Progenitor cell of endocrine pancreas (in vitro differentiated cells): ENCODE measurements around the gene CLRN2. TPM values are rescaled to one million over a fixed set of nuclear protein-coding genes. Genes with fewer than 3 reads are reported as not detected.

Experiments
- DNase-seq: peaks from one replicate; pipeline ENCODE4 v3.0.0; 2021; ENCODE audit warnings: low spot score; ENCODE audit not compliant: unreplicated experiment
- H3K27ac Mint-ChIP-seq: 2 replicates; pipeline ENCODE4 v1.8.0; 2021; ENCODE audit warnings: mild to moderate bottlenecking, moderate library complexity, mixed read lengths
- H3K27me3 Mint-ChIP-seq: 2 replicates; pipeline ENCODE4 v1.8.0; 2021; ENCODE audit warnings: mixed read lengths
- H3K36me3 Mint-ChIP-seq: 2 replicates; pipeline ENCODE4 v1.8.0; 2022; ENCODE audit warnings: mixed read lengths; ENCODE audit not compliant: insufficient read depth
- H3K4me1 Mint-ChIP-seq: 2 replicates; pipeline ENCODE4 v1.8.0; 2021; ENCODE audit warnings: low read depth, mixed read lengths
- H3K4me3 Mint-ChIP-seq: 2 replicates; pipeline ENCODE4 v1.8.0; 2021; ENCODE audit warnings: low read depth, mild to moderate bottlenecking, moderate library complexity, mixed read lengths
- H3K9me3 Mint-ChIP-seq: 2 replicates; pipeline ENCODE4 v1.8.0; 2021; ENCODE audit warnings: low read depth, mixed read lengths
- total RNA-seq: library from RNA; stranded (reverse); gene quantifications from 2 replicates; pipeline ENCODE4 v1.2.1, GENCODE V29; 2021
- TF ChIP-seq, protein P1 (sequence below): fragments of 200-600 bp; sonication (generic); IDR thresholded peaks from one replicate; pipeline ENCODE4 v1.5.0; 2021; ENCODE audit warnings: antibody characterized with exemption, mild to moderate bottlenecking; ENCODE audit not compliant: unreplicated experiment

CLRN2 gene
- total RNA-seq, 1 donor from 2014 or later, result not detected

DNA sequence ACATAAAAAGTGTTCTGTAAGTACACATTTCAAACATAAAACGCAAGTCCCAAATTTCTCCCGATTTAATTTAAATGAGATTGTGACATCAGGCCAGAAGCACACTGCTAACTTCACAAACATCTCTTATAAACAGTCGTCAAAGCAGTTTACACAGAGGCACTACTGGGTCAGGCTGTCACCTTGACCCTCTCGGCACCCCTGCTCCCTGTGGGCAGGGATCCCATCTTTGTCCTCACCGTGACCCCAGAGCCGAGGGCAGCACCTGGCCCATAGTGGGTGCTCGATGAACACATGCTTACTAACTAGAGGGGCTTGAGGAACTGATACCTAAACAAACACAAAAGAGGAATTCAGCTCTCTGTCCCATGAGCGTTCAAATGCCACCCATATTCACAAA is 25.2 kb upstream of the CLRN2 start:
- peaks cover 21% of the 10 kb centered on the region for H3K4me1 Mint-ChIP-seq
- no peaks in the 10 kb centered on the region for H3K27me3 Mint-ChIP-seq
- H3K9me3 Mint-ChIP-seq, result no peaks in the 10 kb centered on the region
- DNase-seq, result no peak
- no peak overlapping the region for H3K4me3 Mint-ChIP-seq
- TF ChIP-seq, protein P1, sequence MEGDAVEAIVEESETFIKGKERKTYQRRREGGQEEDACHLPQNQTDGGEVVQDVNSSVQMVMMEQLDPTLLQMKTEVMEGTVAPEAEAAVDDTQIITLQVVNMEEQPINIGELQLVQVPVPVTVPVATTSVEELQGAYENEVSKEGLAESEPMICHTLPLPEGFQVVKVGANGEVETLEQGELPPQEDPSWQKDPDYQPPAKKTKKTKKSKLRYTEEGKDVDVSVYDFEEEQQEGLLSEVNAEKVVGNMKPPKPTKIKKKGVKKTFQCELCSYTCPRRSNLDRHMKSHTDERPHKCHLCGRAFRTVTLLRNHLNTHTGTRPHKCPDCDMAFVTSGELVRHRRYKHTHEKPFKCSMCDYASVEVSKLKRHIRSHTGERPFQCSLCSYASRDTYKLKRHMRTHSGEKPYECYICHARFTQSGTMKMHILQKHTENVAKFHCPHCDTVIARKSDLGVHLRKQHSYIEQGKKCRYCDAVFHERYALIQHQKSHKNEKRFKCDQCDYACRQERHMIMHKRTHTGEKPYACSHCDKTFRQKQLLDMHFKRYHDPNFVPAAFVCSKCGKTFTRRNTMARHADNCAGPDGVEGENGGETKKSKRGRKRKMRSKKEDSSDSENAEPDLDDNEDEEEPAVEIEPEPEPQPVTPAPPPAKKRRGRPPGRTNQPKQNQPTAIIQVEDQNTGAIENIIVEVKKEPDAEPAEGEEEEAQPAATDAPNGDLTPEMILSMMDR, result no peak
- peaks cover 36% of the 10 kb centered on the region for H3K36me3 Mint-ChIP-seq
- peak overlapping the region; percentile 36 for H3K27ac Mint-ChIP-seq

DNA sequence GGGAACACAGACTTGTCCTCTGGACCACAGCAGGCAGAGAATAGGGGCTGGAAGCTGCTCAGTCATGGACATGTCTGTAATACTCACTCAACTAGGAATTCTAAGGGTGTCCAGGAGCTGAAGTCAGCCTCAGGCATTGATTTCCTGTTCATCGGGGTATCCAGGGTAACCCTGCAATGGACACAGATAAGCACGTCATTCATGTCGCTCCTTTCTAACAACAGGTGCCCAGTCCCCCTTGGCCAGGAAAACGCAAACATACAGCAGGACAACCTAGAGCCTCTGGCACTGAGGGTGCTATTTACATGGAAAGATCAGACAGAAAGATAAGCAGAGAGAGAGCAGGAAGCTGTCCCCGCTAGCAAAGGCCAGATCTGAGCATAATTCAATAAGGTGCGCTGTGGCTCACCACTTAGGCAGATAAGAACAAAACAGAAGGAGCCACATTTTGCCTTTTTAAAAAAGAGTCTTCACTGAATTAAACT is 24.3 kb upstream of the CLRN2 start:
- DNase-seq, result no peak
- Mint-ChIP-seq H3K27ac (peak overlapping the region; percentile 8), H3K27me3 (no peaks in the 10 kb centered on the region), H3K4me1 (peaks cover 21% of the 10 kb centered on the region), H3K36me3 (peaks cover 31% of the 10 kb centered on the region), H3K9me3 (no peaks in the 10 kb centered on the region), H3K4me3 (no peak overlapping the region)
- TF ChIP-seq, protein P1, result no peak

DNA sequence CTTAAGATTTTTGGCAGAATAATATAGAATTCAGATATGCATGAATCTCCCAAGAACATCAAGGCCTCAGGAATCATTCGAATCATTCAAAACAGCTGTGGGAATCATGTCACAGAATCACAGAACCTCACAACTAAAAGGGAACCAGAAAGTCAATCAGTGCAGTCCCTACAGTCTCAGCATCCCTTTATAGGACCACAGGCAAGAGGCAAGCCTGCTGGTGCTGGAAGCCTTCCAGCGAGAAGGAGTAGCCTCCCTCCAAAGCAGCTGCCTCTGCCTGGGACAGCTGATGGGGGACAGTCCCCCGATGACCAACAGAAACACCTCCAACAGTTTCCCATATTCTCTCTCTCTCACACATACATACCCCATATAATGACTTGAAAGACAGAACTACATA is 23.8 kb upstream of the CLRN2 start:
- Mint-ChIP-seq H3K27me3 (no peaks in the 10 kb centered on the region), H3K4me1 (peaks cover 21% of the 10 kb centered on the region), H3K36me3 (peaks cover 29% of the 10 kb centered on the region), H3K4me3 (no peak overlapping the region), H3K27ac (no peak overlapping the region), H3K9me3 (no peaks in the 10 kb centered on the region)
- TF ChIP-seq, protein P1, result no peak
- no peak for DNase-seq

DNA sequence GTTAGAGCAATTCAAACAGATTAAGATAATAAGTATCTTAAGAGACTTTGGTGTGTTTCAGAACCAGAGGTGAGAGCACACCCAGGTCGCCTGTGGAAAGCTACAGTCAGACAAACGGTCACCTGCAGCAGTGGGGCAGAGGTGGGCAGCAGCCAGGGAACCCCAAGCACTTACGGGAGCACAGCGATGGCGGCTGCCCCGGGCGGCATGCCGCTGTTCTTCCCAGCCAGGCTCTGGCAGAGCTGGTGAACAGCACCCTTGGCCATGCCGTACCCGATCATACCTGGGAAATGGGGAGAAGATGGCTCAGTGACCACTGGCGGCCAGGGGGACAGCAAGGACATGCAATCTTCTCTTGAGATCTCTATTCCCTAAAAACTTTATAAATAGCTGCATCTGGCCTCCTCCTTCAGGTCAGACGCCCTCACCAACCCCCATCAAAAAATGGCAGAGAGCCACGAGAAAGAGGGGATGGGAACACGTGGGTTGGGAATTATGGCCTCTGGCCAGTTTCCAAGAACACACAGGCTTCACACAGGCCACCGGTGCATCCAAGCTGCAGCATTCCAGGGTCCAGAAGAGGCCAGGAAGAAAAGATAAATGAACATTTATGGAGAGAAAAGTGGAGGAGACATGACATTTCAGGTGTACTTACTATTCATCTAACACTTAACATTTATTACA is 22.8 kb upstream of the CLRN2 start:
- TF ChIP-seq, protein P1, result no peak
- DNase-seq, result no peak
- peaks cover 21% of the 10 kb centered on the region for H3K36me3 Mint-ChIP-seq
- H3K4me1 Mint-ChIP-seq, result peaks cover 21% of the 10 kb centered on the region
- no peak overlapping the region for H3K27ac Mint-ChIP-seq
- no peaks in the 10 kb centered on the region for H3K9me3 Mint-ChIP-seq
- H3K27me3 Mint-ChIP-seq, result no peaks in the 10 kb centered on the region
- no peak overlapping the region for H3K4me3 Mint-ChIP-seq

DNA sequence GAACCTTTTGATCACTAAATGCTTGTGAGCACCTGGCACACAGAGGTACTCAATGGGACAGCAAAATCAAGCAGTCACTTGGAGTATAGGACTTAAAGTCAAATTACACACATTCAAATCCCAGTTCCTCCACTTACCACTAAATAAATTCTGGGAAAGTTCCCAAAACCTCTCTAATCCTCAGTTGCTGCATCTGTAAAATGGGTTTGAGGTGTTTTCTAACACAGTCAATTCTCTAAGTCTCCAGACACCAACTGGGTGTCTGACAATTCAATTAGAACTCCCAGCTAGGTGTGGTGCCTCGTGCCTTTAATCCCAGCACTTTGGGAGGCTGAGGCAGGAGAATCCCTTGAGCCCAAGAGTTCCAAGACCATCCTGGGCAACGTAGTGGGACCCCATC is 22.1 kb upstream of the CLRN2 start:
- Mint-ChIP-seq H3K36me3 (peaks cover 23% of the 10 kb centered on the region), H3K27ac (no peak overlapping the region), H3K9me3 (no peaks in the 10 kb centered on the region), H3K27me3 (no peaks in the 10 kb centered on the region), H3K4me3 (no peak overlapping the region), H3K4me1 (peaks cover 21% of the 10 kb centered on the region)
- DNase-seq, result no peak
- TF ChIP-seq, protein P1, result no peak
